Ovary (tissue), 3 donors: ENCODE results near the gene TLR8.

ENCODE experiments used
- CTCF ChIP-seq, 3 donors: fragments of 450-650 bp in 2 of 3; fragments of 200-600 bp in 1 of 3; IDR thresholded peaks; one replicate each; pipeline versions ENCODE4 v1.5.1 to v1.8.0; 2016 to 2022; ENCODE audit warnings: antibody characterized with exemption in 3 of 3, mild to moderate bottlenecking in 1 of 3
- POLR2A ChIP-seq: fragments of 450-650 bp; IDR thresholded peaks from one replicate; pipeline ENCODE4 v1.6.1; 2017; ENCODE audit warnings: antibody characterized with exemption, mild to moderate bottlenecking, moderate library complexity
- donor health status: DM: no; HTN: no; CAD: no.

GRCh38 chrX:12895866-12896265 lies 10.6 kb upstream of the TLR8 start:
- no peak for TF ChIP-seq CTCF (IDR thresholded peaks at IDR 0.05)
- no peak for TF ChIP-seq POLR2A
